Retinal pigment epithelial cell (primary cell): ENCODE data around the gene RANBP1.

Experiments
- DNase-seq: peaks from one replicate; pipeline ENCODE4 v3.0.0-alpha.2; 2010; ENCODE audit warnings: low read depth
- H3K4me3 ChIP-seq: 2 replicates; pipeline ENCODE4 v1.5.1; 2011; ENCODE audit warnings: mild to moderate bottlenecking, low read length, control low read depth, moderate library complexity
- CTCF ChIP-seq: conservative IDR thresholded peaks from 2 replicates; pipeline ENCODE4 v1.5.1; 2011; ENCODE audit warnings: low read depth, low read length, control low read depth, inconsistent platforms

Gene RANBP1

GRCh38 chr22:20110359-20110985 lies 5.4 kb upstream of the RANBP1 start:
- H3K4me3 ChIP-seq, result no peak overlapping the region
- no peak for DNase-seq
- TF ChIP-seq CTCF, result no peak

- TF ChIP-seq CTCF, result peak; percentile 65
- DNase-seq, result peak; percentile 7
- no peak overlapping the region for H3K4me3 ChIP-seq
These were observed 4.7 kb upstream of the RANBP1 start for GRCh38 chr22:20111045-20111688.

- no peak for TF ChIP-seq CTCF
- DNase-seq, result no peak
- H3K4me3 ChIP-seq, result no peak overlapping the region
These were observed 3.9 kb upstream of the RANBP1 start for GRCh38 chr22:20111689-20112622.

- DNase-seq, result no peak
- H3K4me3 ChIP-seq, result no peak overlapping the region
- no peak for TF ChIP-seq CTCF
These were observed 3.0 kb upstream of the RANBP1 start for GRCh38 chr22:20112623-20113511.

- no peak for TF ChIP-seq CTCF
- DNase-seq, result no peak
- no peak overlapping the region for H3K4me3 ChIP-seq
These were observed 2.2 kb upstream of the RANBP1 start for GRCh38 chr22:20113551-20114310.
